Mucosa of stomach (tissue), 1 donor: ENCODE measurements around the gene ZSCAN10.

Experiments
- H3K27me3 ChIP-seq: one replicate; pipeline ENCODE4 v1.7.0; 2013; ENCODE audit warnings: mild to moderate bottlenecking, low read length; ENCODE audit not compliant: control insufficient read depth, insufficient read depth
- H3K36me3 ChIP-seq: one replicate; pipeline ENCODE4 v1.7.0; 2013; ENCODE audit warnings: low read length; ENCODE audit not compliant: control insufficient read depth, insufficient read depth
- H3K4me1 ChIP-seq: one replicate; pipeline ENCODE4 v1.7.0; 2013; ENCODE audit warnings: mild to moderate bottlenecking, low read length; ENCODE audit not compliant: control insufficient read depth, insufficient read depth
- H3K4me3 ChIP-seq: one replicate; pipeline ENCODE4 v1.7.0; 2013; ENCODE audit warnings: low read length
- H3K9ac ChIP-seq: one replicate; pipeline ENCODE4 v1.7.0; 2013; ENCODE audit warnings: mild to moderate bottlenecking, low read length, moderate library complexity
- H3K9me3 ChIP-seq: one replicate; pipeline ENCODE4 v1.7.0; 2013; ENCODE audit warnings: mild to moderate bottlenecking, low read length, moderate library complexity; ENCODE audit not compliant: control insufficient read depth
- donor health status: Pancreatic carcinoma.

ZSCAN10 gene

GRCh38 chr16:3097266-3097665, 1.8 kb downstream of the ZSCAN10 start:
- no peaks in the 10 kb centered on the region for H3K9me3 ChIP-seq
- peaks cover 19% of the 10 kb centered on the region for H3K4me1 ChIP-seq
- H3K4me3 ChIP-seq: no peak overlapping the region
- H3K9ac ChIP-seq: no peak overlapping the region
- peaks cover 7% of the 10 kb centered on the region for H3K27me3 ChIP-seq
- H3K36me3 ChIP-seq: no peaks in the 10 kb centered on the region

GRCh38 chr16:3096362-3096761, 2.7 kb downstream of the ZSCAN10 start:
- peaks cover 13% of the 10 kb centered on the region for H3K27me3 ChIP-seq
- H3K4me1 ChIP-seq: peaks cover 18% of the 10 kb centered on the region
- H3K9me3 ChIP-seq: no peaks in the 10 kb centered on the region
- no peak overlapping the region for H3K9ac ChIP-seq
- no peak overlapping the region for H3K4me3 ChIP-seq
- H3K36me3 ChIP-seq: no peaks in the 10 kb centered on the region

GRCh38 chr16:3095869-3096268, 3.2 kb downstream of the ZSCAN10 start:
- no peaks in the 10 kb centered on the region for H3K9me3 ChIP-seq
- H3K27me3 ChIP-seq: peaks cover 13% of the 10 kb centered on the region
- peaks cover 13% of the 10 kb centered on the region for H3K4me1 ChIP-seq
- H3K4me3 ChIP-seq: no peak overlapping the region
- H3K9ac ChIP-seq: no peak overlapping the region
- no peaks in the 10 kb centered on the region for H3K36me3 ChIP-seq

GRCh38 chr16:3094289-3095027, 4.6 kb downstream of the ZSCAN10 start:
- H3K9me3 ChIP-seq: no peaks in the 10 kb centered on the region
- H3K36me3 ChIP-seq: no peaks in the 10 kb centered on the region
- H3K27me3 ChIP-seq: peaks cover 13% of the 10 kb centered on the region
- no peak overlapping the region for H3K9ac ChIP-seq
- no peak overlapping the region for H3K4me3 ChIP-seq
- H3K4me1 ChIP-seq: peaks cover 2% of the 10 kb centered on the region

GRCh38 chr16:3092501-3092941, 6.6 kb downstream of the ZSCAN10 start:
- no peaks in the 10 kb centered on the region for H3K9me3 ChIP-seq
- no peaks in the 10 kb centered on the region for H3K4me1 ChIP-seq
- no peak overlapping the region for H3K4me3 ChIP-seq
- H3K36me3 ChIP-seq: no peaks in the 10 kb centered on the region
- peaks cover 6% of the 10 kb centered on the region for H3K27me3 ChIP-seq
- H3K9ac ChIP-seq: no peak overlapping the region

GRCh38 chr16:3091551-3091950, 7.5 kb downstream of the ZSCAN10 start:
- Histone ChIP-seq H3K36me3 (no peaks in the 10 kb centered on the region), H3K9me3 (no peaks in the 10 kb centered on the region), H3K9ac (no peak overlapping the region), H3K4me1 (peaks cover 7% of the 10 kb centered on the region), H3K27me3 (peaks cover 6% of the 10 kb centered on the region), H3K4me3 (no peak overlapping the region)

GRCh38 chr16:3089717-3090592, 9.1 kb downstream of the ZSCAN10 start:
- H3K27me3 ChIP-seq: peaks cover 6% of the 10 kb centered on the region
- no peaks in the 10 kb centered on the region for H3K9me3 ChIP-seq
- no peak overlapping the region for H3K9ac ChIP-seq
- H3K36me3 ChIP-seq: no peaks in the 10 kb centered on the region
- H3K4me1 ChIP-seq: peaks cover 9% of the 10 kb centered on the region
- H3K4me3 ChIP-seq: no peak overlapping the region

GRCh38 chr16:3088925-3089716, 10.0 kb downstream of the ZSCAN10 start:
- no peaks in the 10 kb centered on the region for H3K9me3 ChIP-seq
- peaks cover 6% of the 10 kb centered on the region for H3K27me3 ChIP-seq
- no peak overlapping the region for H3K9ac ChIP-seq
- H3K4me1 ChIP-seq: peaks cover 9% of the 10 kb centered on the region
- no peaks in the 10 kb centered on the region for H3K36me3 ChIP-seq
- H3K4me3 ChIP-seq: no peak overlapping the region

GRCh38 chr16:3088450-3088849, 10.6 kb downstream of the ZSCAN10 start:
- no peak overlapping the region for H3K9ac ChIP-seq
- peaks cover 9% of the 10 kb centered on the region for H3K4me1 ChIP-seq
- peaks cover 6% of the 10 kb centered on the region for H3K27me3 ChIP-seq
- no peak overlapping the region for H3K4me3 ChIP-seq
- H3K9me3 ChIP-seq: no peaks in the 10 kb centered on the region
- H3K36me3 ChIP-seq: no peaks in the 10 kb centered on the region

GRCh38 chr16:3087243-3088235, 11.6 kb downstream of the ZSCAN10 start:
- H3K9me3 ChIP-seq: no peaks in the 10 kb centered on the region
- no peak overlapping the region for H3K4me3 ChIP-seq
- H3K27me3 ChIP-seq: peaks cover 6% of the 10 kb centered on the region
- peak overlapping the region; percentile 22 for H3K9ac ChIP-seq
- H3K36me3 ChIP-seq: no peaks in the 10 kb centered on the region
- peaks cover 9% of the 10 kb centered on the region for H3K4me1 ChIP-seq
